Measurements from ENCODE around the gene PPIL6.

GRCh38 chr6:109377717-109378116 is 62.7 kb downstream of the PPIL6 start:
- TF ChIP-seq CTCF (IDR thresholded peaks at IDR 0.05) (no peak), POLR2A (IDR thresholded peaks at IDR 0.05) (no peak), EP300 (IDR thresholded peaks at IDR 0.05) (no peak)

Measured in tibial nerve (tissue), 4 donors.